Measurements from ENCODE around the gene VPS16.

DNA sequence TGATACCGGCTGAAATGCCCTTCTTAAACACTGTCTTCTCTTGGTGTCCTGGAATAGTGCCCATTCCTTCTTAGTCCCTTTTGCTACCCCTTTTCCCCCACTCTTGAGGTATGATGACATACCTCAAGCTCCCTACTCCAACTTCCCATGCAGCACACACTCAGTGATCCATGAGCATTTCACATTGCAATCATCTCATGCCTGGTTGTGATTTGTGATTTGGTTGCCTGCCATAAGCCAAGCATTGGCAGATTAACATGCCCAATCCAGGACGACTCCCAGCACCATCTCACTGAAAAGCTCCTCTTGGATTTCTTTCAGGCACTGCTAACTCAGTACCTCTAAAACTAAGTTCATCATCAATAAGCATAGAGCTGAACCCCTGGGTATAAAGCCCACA lies 18.0 kb downstream of the VPS16 start:
- TF ChIP-seq, protein P1, sequence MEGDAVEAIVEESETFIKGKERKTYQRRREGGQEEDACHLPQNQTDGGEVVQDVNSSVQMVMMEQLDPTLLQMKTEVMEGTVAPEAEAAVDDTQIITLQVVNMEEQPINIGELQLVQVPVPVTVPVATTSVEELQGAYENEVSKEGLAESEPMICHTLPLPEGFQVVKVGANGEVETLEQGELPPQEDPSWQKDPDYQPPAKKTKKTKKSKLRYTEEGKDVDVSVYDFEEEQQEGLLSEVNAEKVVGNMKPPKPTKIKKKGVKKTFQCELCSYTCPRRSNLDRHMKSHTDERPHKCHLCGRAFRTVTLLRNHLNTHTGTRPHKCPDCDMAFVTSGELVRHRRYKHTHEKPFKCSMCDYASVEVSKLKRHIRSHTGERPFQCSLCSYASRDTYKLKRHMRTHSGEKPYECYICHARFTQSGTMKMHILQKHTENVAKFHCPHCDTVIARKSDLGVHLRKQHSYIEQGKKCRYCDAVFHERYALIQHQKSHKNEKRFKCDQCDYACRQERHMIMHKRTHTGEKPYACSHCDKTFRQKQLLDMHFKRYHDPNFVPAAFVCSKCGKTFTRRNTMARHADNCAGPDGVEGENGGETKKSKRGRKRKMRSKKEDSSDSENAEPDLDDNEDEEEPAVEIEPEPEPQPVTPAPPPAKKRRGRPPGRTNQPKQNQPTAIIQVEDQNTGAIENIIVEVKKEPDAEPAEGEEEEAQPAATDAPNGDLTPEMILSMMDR (IDR thresholded peaks at IDR 0.05): no peak
- TF ChIP-seq EP300 (IDR thresholded peaks at IDR 0.05): no peak
